ENCODE measurements around the gene REXO1. TPM values are rescaled to one million over a fixed set of nuclear protein-coding genes. Genes with fewer than 3 reads are reported as not detected.
"Not testable (repeated sequence)": the region's sequence is repeated elsewhere in the genome, so short reads cannot be mapped to it uniquely, and the experiment has no call there.

REXO1 gene
- polyA plus RNA-seq, 12 donors: 14.7 to 39.3 (median 17.3) TPM; not detected in 1

DNA sequence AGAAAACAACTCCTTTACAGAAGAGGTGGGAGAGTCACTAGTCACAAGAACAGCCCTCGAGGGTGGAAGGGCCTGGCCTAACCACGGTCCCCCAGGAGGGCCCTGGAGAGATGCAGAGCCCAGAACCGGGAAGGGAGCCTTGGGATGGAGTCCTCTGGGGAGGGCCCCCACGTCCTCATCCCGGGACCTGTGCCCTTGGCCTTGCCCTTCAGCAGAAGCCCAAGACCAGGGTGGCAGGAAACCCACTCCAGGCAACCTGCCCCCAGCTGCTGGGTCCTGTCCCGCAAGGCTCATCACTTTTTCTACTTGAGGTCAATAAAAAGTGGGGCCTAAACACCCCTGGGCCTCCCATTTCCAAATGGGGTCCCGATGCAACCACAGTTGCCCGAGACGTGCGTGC is 33.9 kb downstream of the REXO1 start:
- DNase-seq: no peak

DNA sequence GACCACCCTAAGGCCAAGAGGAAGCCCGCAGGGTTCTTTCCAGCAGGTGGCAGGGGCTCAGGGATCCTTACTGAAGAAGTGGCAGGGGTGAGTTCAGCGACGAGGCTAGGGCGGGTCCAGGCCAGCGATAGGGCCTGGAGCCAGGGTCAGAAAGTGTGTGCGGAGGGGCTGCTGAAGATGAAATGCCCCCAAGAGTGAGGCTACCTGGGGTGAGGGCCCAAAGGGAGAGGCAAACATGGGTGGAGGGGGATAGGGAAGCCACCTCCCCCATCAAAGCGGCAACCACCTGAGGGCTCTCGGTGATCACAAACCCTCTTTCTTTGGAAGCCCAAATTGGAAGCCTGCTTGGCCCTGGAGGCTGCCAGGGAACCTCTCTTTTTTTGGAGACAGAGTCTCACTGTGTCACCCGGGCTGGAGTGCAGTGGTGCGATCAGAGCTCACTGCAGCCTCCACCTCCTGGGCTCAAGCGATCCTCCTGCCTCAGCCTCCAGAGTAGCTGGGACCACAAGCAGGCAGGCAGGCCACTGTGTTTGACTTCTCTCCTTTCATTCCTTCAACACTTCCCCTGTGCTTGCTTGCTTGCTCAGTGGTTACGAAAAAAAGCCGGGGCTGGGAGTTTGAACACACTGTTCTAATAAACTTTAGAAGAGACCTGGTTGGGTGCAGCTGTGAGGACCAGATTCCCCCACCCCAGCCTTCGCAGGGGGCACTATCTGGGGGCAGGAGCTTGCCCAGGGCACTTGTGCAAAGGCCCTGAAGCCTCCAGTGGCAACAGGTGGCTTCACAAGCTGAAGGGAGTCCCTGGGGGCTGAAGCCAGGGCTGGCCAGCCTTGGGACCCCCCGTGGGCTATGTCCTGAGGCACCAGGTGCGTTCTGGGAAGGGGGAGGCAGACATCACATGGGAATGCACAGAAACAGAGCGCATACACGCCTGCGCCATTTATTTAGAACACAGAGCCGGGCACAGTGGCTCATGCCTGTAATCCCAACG is 34.8 kb downstream of the REXO1 start:
- no peak for DNase-seq

DNA sequence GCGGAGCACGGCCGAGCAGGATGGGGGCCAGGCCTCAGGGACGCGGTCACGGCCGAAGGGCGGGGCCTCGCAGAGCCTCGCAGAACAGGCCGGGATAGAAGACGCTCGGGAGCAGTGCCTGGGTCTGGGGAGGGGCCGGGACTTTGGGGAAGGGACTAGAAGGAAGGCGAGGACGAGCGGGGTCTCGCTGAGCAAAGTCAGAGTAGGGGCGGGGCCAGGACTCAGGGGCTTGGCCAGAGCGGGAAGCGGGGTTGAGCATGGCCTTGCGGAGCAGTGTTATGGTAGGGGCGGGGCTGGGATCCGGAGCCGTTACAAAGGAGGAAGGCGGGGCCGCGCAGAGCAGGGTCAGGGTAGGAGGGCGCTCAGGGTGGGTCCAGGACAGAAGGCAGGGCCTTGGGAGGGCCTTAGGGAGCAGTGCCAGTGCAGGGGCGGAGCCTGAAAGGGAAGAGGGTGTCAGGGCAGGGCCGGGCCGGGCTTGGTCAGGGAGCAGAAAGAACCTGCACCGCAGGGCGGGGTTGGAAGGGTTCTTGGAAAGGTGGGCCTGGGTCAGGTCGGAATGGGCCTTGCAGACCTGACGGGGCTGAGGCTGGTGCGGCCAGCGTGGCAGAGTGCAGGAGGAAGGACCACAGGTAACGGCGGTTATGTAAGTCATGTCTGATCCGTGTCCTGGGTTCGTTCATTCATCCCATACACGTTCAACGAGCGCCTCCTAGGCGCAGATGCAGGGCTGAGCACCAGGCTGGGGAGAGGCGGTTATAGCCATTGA is 35.7 kb downstream of the REXO1 start:
- DNase-seq: peak; percentile 85

DNA sequence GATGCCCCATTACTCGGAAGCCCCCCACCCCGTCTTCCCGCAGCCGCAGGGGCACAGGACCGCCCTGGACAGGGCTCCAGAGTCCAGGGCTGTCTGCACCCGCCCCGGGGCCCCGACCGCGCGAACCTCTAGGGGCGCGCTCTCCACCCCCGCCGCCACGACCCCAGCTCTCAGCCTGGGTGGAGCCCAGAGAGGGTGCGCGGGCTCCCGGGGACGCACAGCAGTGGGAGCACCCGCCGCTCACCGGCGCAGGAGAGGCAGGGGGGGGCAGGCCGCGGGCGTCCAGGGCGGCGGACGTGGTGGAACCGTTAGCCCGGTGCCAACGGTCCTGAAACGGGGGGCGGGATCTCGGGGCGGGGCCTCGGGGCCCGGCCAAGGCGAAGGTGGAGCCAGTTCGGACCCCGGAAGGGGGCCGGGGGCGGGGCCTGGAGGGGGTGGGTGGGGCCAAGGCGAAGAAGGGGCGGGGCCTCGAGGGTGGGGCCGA is 36.3 kb downstream of the REXO1 start, which contains the start of gene ATP8B3:
Gene ATP8B3 (minus strand): TSS at position 335 of the 484 bp plus-strand sequence. CDS start 540 bp downstream, outside the sequence.
- no peak for DNase-seq

DNA sequence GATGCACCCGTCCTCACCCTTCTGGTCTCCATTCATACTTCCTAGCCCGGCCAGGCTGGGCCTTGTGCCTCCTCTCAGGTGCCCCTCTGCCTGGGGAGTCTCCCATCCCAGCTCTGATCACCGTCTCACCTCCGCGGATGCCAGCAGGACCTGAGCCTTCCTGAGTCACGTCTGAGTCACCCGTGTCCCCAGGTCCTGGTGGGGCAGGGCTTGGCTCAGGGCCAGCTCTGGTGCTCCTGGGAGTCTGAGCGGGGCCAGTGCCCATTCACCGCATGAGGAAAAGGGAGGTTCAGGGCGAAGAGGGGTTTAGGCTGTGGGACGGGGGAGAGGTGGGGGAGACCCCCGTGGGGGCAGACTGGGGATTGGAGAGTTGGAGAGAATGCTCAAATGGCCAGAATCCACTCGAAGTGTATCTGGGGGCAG is 36.8 kb downstream of the REXO1 start:
- no peak for DNase-seq

DNA sequence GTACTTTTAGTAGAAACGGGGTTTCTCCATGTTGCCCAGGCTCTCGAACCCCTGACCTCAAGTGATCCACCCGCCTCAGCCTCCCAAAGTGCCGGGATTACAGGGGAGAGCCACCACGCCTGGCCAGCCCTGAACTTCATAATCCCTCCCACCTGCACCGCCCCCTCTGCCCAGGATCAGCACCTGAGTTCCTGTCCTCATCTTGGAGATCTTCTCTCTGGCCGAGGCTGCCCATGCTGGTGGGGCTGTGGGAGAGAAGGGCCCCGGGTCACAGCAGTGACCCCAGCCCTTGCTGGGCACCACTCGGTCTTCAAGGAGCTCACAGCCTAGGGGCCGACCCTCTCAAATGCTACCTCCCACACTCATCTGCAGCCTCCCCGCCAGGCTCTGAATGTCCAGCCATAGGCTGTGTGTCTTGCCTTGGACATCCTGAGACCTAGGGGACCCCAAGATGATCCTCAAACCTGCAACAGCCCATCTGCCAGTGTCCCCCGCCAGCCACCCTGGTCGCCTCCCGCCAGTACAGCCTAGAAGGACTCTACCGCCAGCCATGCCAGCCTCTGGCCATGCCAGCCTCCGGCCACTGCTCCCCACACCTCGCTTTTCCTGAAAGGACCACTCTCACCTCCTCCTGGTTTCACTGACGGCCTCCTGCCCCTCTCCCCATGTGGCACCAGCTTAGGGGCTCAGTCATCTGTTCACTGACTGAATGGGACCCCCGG is 37.7 kb downstream of the REXO1 start:
- no peak for DNase-seq

DNA sequence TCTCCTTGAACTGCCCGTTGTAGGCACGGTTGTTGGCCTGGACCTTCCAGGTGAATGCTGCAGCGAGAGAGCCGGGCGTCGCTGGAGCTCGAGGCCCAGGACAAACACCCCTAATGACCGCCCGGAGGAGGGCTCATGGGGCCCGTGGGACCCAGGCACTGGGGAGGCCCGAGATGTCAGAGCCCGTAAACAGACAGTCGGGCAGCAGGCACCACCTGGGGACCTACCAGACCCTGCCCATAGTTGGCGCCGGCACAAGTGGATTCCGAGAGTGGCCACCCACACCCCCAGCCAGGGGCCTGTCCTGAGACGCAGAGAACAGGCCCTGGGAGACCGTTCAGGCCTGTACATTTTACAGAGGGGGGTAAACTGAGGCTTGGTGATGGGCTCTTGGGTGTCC is 38.6 kb downstream of the REXO1 start:
- DNase-seq: no peak

DNA sequence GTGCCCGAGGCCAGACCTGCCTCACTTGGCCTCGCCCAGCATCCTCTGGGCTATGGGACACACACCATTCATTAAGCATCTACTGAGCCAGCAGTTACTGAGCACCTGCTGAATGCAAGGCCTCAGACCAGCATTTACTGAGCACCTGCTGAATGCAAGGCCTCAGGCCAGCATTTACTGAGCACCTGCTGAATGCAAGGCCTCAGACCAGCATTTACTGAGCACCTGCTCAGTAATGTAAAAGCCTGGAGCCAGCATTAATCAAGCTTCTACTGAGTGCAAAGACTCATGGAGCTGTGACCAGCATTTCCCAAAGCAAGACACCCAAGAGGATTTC is 39.9 kb downstream of the REXO1 start:
- DNase-seq: no peak

DNA sequence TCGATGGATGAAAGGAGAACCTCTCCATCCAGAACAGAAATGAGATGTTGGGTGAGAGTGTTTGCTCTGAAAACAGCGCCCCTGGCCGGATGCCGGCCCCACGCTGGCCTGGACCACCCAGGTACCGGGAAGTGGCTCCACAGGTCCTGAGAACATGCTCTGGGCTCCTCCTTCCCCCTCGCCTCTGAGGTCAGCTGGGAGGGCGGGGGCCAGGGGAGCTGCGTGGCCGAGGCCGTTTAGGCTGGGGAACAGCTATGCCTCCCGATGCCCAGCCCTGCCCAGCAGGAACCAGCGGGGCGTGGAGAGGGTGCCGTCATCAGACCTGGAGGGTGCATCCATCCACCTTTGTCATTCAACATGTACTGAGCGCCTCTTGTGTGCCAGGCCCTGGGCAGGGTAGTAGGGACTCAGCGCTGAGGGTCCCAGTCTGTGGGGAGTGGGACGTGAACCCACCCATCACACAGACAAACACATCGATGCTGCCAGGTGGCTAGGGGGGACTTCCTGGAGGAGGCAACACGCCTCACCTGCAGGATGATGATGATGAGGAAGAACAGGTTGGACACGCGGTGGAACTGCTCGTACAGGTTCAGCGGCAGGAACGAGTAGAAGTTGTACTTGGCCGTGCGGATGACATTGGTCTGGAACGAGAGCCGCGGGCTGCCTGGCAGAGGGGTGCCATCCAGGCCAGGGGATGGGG is 40.4 kb downstream of the REXO1 start:
- DNase-seq: no peak

DNA sequence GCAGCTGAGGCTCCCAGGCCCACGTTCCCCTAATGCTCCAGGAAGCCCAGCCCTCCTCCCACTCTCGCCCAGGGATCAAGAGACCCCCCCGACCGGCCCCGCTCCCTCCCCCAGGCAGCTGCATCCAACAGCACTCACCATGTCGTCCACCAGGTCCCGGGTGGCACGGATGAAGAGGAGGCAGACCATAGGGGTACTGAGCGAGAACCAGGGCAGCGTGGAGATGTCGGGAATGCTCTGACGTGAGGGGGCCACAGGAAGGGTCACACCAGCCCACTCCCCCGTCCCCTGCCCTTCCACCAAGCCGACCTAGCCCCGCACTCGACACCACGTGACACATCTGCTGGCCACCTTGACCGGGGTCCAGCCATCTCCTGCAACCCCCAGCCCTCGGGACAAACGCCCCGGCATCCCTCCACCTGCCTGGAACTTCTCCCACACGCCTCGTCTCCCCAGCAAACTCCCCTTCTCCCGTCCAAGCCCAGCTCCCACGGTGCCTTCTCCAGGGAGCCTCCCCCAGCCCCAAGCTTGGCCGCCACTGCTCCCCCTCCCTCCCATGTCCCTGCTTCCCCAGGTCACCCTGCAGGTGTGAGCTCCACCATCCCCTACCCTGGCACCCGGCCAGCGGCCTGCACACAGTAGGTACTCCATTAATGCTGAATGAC is 41.1 kb downstream of the REXO1 start:
- no peak for DNase-seq

DNA sequence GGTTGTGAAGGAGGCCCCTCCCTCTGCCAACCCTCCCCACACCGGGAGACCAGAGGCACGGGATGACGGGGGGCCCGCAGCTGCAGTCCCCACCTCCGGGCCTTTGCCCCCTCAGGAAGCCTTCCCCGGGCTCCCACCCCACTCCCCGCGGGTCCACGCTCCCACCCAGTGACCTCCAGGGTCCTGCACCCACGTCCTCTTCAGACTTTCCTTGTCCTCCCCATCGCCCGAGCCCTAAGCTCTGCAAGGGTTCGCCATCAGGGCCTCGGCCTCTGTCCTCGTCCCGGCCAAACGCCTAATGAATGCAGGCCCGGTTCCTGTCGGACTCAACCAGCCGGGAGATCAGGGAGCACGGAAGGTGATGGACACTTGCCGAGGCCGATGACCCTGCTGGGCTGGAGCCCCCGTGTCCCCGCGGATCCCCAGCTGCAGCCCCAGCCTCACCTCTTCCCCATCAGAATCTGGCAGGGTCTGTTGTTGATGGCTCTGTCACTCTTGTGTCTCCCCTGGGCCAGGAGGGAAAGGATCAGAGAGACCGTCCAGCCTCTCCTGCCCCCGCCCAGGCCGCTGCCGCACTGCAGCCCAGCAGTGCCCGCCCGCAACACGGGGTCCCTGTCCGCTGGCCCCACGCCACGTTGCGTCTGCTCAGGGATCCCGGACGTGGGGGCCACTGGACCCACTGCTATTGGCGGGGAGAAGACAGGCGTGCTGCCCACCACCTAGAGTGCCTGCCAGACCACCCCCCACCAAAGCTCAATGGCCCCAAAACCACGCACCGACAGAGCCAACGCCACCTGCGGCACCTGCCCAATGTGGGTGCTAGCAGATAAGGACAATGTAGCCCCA is 41.9 kb downstream of the REXO1 start:
- no peak for DNase-seq

DNA sequence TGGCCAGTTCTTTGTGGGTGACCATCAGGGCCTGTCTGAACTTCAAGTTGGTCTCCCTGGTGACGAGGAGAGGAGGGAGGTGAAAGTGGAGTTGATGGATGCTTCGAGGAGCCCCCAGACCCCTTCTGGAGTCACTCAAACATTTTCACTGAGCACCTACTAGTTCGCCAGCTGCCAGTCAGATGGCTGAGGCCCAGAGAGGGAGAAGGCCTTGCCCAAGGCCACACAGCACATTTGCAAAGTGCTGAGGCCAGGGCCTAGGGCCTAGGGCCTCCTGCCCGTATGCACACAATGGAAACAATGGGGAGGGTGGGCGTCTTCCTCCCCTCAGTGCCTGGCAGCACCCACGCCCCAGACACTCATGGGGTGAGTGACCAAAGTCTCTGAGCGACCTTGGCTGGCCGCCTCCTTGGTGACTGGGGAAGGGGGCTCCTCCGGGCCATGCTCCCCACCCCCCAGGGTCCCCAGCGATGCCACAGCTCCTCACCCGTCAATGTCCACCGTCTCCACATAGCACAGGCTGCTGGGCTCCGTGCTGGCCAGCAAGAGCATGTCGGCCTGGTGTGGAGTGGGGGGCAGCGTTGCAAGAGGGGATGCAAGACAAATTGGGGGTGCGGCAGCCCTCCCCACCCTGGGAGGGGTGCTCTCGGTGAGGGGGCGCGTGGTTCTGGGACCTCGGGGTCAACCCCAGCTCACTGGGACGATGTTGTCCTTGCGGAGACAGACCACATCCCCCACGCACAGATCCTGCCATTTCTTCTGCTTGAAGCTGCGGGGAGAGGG is 42.7 kb downstream of the REXO1 start:
- no peak for DNase-seq

DNA sequence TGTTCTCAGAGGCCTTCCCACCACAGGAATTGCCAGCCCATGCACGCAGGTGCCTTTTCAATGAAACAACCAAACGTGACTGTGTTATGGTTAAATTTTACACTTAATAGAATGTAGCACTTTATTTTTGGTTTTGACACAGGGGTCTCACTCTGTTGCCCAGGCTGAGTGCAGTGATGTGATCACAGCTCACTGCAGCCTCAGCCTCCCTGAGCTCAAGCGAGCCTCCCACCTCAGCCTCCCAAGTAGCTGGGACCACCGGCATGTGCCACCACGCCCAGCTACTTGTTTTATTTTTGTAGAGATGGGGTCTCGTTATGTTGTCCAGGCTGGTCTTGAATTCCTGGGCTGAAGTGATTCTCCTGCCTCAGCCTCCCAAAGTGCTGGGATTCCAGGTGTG is 43.4 kb downstream of the REXO1 start:
- no peak for DNase-seq

DNA sequence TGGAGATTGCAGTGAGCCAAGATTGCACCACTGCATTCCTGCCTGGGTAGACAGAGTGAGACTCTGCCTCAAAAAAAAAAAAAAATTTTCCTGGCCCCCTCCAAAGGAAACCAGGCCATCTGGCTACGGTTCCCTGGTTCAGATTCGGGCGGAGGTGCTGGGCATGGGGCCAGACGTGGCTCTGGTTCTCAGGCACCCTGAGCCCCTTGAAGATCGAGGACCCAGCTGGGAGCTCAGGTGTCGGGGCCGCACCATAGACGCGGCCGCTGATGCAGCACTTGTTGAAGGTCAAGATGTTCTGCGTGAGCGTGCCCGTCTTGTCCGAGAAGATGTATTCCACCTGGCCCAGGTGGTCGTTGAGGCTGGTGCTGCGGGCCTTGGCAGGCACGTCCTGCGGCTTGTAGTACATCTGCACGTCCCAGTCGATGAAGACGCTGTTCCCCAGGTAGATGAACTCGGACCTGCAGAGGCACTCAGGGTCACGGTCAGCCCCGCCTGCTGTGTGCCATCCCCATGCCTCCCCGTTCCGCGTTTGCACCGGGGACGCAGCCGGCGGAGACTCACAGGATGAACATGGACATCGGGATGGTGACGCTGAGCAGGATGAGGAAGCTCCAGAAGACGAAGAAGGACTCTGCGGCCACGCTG is 48.5 kb downstream of the REXO1 start:
- DNase-seq: no peak

DNA sequence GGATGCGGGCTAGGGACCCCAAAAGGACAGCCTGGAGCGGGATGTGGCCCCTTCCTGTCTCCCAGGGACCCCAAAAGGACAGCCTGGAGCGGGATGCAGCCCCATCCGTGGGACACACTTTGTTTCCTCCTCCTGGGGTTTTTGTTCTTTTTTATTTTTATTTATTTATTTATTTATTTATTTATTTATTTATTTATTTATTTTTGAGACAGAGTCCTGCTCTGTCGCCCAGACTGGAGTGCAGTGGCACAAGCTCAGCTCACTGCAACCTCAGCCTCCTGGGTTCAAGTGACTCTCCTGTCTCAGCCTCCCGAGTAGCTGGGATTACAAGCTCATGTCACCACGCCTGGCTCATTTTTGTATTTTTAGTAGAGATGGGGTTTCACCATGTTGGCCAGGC is 51.0 kb downstream of the REXO1 start:
- not testable (repeated sequence) for DNase-seq

DNA sequence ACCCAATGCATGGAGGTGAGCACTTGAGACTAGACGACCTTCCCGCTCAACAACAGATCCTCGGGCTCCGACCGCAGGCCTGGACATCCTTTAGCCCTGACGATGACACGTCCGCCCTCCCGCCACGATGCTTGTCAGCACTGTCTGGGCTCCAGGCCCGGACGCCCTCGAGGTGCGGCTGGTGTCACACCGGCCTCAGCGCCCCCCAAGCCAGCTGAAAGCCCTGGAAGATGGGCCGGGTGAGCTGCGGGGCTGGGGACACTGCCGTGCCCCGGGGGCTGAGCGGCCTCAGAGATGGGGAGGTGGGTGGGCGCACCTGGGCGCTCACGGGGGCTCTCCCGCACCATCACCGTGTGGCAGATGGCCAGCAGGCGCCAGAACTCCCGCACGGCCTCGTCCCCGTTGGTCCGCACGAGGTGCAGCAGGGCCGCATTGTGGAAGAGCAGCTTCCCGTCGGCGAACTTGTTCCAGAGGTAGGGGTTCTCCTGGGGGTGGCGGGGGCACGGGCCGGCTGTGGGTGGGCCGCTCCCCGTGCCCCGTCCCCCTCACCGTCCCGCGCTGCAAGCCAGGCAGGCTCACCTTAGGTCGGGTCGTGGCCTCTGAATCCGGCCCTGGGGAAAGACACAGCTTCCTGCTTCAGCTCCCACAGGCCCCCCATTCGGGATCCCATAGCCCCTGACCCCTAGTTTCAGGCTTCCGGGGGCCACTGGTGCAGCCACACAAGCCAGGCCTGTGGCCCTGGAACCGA is 51.7 kb downstream of the REXO1 start:
- DNase-seq: no peak

DNA sequence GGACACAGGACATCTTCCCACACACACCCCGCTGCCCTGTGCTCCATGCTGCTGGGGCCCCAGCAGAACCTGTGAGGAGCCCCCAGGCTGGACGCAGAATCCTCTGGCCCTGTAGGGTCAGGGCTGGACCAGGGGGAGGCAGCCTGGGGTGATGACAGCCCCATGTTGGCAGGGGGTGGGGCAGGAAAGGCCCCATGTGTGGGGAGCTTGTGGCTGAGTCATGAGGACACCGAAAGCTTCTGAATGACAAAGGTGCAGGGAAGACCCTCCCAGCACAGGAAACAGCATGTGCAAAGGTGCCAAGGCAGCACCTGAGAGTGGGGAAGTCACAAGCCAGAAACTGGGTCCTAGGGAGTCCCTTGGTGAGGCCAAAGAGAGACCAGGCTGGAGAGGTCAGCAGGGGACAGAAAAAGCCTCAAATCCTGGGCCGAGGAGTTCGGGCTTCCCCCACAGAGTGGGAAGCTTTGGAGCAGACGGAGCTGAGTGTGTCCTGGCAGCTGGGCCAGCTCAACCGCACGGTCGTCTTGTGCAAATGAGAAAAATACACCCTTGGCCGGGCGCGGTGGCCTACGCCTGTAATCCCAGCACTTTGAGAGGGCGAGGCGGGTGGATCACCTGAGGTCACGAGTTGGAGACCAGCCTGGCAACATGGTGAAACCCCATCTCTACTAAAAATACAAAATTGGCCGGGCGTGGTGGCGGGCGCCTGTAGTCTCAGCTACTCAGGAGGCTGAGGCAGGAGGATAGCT is 53.7 kb downstream of the REXO1 start:
- no peak for DNase-seq
